ENCODE measurements around the gene DESI1. TPM values are rescaled to one million over a fixed set of nuclear protein-coding genes. Genes with fewer than 3 reads are reported as not detected.
A peak's percentile ranks its signal among the peaks of the same experiment; 100 is the strongest.
"Not testable (repeated sequence)": the region's sequence is repeated elsewhere in the genome, so short reads cannot be mapped to it uniquely, and the experiment has no call there.

Gene DESI1
- 10 to 100 TPM; 22.1 to 22.7 TPM for total RNA-seq
- long read RNA-seq, donor 1, partial matches to known transcripts: 0 of 2 reads
- long read RNA-seq, donor 1, other reads (novel, unspliced or antisense): 2 of 2 reads
- long read RNA-seq, donor 2, transcript DESI1-201 (6 exons, 3,833 nt): major isoform, 12 of 16 reads
- long read RNA-seq, donor 2, partial matches to known transcripts: 2 of 16 reads
- long read RNA-seq, donor 2, other reads (novel, unspliced or antisense): 2 of 16 reads

GRCh38 chr22:41620589-41621098 is at the start of gene DESI1:
Gene DESI1 (minus strand): TSS chr22:41621043. CDS start chr22:41620839, 204 bp downstream.
- intact Hi-C loops (cut with DNase I): no loop called here
- peak; percentile 87 for DNase-seq (ENCODE audit: low spot score)

GRCh38 chr22:41668971-41669911 is 48.4 kb upstream of the DESI1 start:
- intact Hi-C loops (cut with DNase I): no loop called here
- no peak for DNase-seq (ENCODE audit: low spot score)

- intact Hi-C loops (cut with DNase I): no loop called here
- DNase-seq (ENCODE audit: low spot score): no peak
Measured at GRCh38 chr22:41664951-41665350, 44.1 kb upstream of the DESI1 start.

DNA sequence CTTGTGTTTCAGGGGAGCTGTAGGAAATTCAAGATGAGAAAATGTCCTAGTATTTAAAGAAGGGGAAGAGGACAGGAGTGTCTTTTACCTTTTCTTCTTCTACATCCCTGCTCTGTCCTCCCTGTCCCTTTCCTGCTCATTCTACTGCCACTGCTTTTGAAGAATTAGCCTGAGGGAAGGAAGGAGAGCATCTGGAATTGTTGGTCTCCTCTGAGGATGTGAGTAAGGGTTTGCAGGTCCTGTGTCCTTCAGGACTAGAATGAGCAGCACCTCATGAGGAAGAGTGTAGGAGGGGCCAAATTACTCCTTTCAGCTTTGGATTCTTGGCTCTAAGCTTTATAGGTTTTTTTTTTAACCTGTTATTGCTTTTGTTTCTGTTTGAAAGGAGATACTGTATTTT is 43.6 kb upstream of the DESI1 start:
- intact Hi-C loops (cut with DNase I): no loop called here
- DNase-seq (ENCODE audit: low spot score): no peak

- intact Hi-C loops (cut with DNase I); DNase-seq (ENCODE audit: low spot score): not testable (repeated sequence)
Measured at GRCh38 chr22:41663594-41663993, 42.8 kb upstream of the DESI1 start.

DNA sequence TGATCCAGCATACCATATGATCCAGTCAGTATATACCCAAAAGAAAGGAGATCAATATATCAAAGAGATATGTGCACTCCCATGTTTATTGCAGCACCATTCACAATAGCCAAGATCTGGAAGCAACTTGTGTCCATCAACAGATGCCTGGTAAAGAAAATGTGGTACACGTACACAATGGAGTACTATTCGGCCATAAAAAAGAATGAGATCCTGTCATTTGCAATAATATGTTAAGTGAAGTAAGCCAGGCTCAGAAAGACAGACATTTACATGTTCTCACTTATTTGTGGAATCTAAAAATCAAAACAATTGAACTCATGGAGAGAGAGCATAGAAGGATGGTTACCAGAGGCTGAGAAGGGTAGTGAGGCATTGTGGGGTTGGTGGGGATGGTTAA is 40.9 kb upstream of the DESI1 start:
- intact Hi-C loops (cut with DNase I): no loop called here
- DNase-seq (ENCODE audit: low spot score): no peak

DNA sequence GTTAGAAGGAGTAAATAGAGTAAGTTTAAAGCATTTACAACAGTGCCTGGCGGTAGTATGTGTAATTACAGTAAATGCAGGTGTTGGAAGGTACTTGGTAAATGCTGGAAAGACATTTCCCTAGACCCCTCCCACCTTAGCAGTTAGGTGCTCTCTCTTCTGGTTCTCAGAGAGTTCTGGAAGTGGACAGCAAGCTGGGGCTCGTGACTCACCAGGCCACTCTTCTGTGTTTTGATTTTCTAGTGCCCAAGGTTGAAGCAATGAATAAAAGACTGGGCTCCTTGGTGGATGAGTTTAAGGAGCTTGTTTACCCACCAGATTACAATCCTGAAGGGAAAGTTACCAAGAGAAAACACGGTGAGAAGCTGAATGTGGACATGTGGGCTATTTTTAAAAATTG is 40.2 kb upstream of the DESI1 start:
- intact Hi-C loops (cut with DNase I): no loop called here
- no peak for DNase-seq (ENCODE audit: low spot score)

DNA sequence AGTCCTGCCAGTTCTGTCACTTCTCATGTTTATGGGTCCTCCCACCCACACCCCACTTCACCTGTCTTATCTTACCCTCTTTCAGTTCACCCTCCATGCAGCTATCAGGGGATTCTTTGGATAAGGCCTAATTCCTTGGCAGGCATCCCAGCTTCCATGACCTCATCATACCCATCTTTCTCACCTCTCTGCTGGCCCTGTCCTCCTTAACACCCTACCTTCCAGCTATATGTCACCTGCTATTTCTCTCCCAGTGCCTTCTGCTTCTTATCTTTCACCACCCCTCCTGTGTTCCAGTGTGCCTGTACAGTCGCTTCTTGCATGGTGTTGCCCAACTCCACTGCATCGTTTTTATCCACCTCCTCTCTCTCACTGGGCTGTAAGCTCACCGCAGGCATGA is 39.6 kb upstream of the DESI1 start:
- DNase-seq (ENCODE audit: low spot score): no peak
- intact Hi-C loops (cut with DNase I): no loop called here

GRCh38 chr22:41659941-41660340 is 39.1 kb upstream of the DESI1 start:
- intact Hi-C loops (cut with DNase I): no loop called here
- DNase-seq (ENCODE audit: low spot score): no peak

- intact Hi-C loops (cut with DNase I): no loop called here
- no peak for DNase-seq (ENCODE audit: low spot score)
Measured at GRCh38 chr22:41658869-41659268, 38.0 kb upstream of the DESI1 start.

DNA sequence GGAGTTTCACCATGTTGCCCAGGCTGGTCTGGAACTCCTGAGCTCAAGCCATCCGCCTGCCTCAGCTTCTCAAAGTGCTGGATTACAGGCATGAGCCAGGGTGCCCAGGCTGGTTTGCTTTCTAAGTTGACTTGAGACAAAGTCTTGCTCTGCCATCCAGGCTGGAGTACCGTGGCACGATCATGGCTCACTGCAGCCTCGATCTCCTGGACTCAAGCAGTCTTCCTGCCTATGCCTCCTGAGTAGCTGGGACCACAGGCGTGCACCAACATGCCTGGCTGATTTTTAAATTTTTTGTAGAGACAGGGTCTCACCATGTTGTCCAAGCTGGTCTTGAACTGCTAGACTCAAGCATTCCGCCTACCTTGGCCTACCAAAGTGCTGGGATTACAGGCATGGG is 36.9 kb upstream of the DESI1 start:
- DNase-seq (ENCODE audit: low spot score): no peak
- intact Hi-C loops (cut with DNase I): no loop called here

- DNase-seq (ENCODE audit: low spot score): no peak
- intact Hi-C loops (cut with DNase I): no loop called here
Measured at GRCh38 chr22:41656556-41656955, 35.7 kb upstream of the DESI1 start.

- intact Hi-C loops (cut with DNase I): no loop called here
- DNase-seq (ENCODE audit: low spot score): no peak
Measured at GRCh38 chr22:41654322-41654721, 33.5 kb upstream of the DESI1 start.

DNA sequence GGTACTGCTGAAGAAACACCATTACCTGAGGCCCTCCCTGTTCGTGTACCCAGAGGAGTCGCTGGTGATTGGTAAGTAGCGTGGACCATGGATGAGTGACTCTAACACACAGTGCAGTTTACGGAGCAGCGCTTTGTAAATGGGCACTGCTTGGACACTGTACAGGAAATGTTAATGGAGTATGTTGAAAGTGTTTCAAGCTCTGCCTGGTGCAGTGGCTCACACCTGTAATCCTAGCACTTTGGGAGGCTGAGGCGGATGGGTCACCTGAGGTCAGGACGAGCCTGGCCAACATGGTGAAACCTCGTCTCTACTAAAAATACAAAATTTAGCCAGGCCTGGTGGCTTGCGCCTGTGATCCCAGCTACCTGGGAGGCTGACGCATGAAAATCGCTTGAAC is 30.0 kb upstream of the DESI1 start:
- no peak for DNase-seq (ENCODE audit: low spot score)
- intact Hi-C loops (cut with DNase I): no loop called here

- no peak for DNase-seq (ENCODE audit: low spot score)
- intact Hi-C loops (cut with DNase I): no loop called here
Measured at GRCh38 chr22:41650229-41650628, 29.4 kb upstream of the DESI1 start.

- intact Hi-C loops (cut with DNase I): no loop called here
- DNase-seq (ENCODE audit: low spot score): no peak
Measured at GRCh38 chr22:41648432-41648831, 27.6 kb upstream of the DESI1 start.

DNA sequence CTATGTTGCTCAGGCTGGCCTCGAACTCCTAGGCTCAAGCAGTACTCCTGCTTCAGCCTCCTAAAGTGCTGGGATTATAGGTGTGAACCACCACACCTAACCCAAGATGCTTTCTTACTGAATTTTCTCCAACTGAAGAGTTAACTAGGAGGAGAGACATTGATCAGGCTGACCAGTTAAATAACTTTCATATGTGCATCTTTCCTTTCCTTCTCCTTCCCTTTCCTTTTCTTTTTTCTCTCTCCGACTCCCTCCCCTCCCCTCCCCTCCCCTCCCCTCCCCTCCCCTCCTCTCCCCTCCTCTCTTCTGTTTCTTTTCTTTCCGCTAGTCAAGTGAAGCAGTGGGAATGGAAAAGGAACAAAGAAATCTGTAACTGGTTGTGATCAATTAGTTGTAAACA is 26.9 kb upstream of the DESI1 start:
- intact Hi-C loops (cut with DNase I): no loop called here
- no peak for DNase-seq (ENCODE audit: low spot score)

DNA sequence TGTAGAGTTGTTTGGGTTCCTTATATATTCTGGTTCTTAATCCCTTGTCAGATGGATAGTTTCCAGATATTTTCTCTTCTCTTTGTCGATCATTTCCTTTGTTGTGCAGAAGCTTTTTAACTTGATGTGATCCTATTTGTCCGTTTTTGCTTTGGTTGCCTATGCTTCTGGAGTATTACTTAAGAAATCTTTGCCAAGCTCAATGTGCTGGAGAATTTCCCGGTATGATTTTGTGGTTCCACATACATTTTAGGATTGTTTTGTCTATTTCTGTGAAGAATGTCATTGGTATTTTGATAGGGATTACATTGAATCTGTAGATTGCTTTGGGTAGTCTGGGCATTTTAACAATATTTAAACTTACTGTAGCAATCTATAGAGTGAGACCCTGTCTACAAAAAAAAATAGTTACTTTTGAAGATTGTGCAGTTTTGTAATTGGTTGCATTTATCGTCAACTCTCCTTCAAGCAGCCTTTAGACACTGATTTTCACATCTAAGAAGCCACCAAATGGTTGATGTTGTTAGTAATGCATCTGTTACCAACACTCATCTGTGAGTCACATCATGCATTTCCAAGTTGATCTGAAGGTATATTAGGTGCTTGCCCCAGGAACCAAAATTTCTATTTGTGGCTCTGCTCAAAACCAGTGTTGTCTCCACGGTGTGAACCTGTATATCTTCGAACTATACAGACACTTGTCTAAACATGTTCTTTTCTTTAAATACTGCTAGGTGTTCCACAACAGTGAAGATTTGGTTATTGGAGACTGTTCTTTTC is 21.7 kb upstream of the DESI1 start:
- intact Hi-C loops (cut with DNase I): no loop called here
- no peak for DNase-seq (ENCODE audit: low spot score)

DNA sequence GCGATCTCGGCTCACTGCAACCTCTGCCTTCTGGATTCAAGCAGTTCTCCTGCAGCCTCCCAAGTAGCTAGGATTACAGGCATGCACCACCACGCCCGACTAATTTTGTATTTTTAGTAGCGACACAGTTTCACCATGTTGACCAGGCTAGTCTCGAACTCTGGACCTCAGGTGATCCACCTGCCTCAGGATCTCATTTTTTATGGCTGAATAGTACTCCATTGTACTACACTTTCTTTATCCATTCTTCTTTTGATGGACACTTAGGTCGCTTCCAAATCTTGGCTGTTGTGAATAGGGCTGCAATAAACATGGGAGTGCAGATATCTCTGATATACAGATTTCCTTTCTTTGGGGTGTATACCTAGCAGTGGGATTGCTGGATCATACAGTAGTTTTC is 21.0 kb upstream of the DESI1 start:
- DNase-seq (ENCODE audit: low spot score): no peak
- intact Hi-C loops (cut with DNase I): no loop called here

GRCh38 chr22:41638748-41639147 is 17.9 kb upstream of the DESI1 start:
- intact Hi-C loops (cut with DNase I): no loop called here
- DNase-seq (ENCODE audit: low spot score): no peak

Data from posterior vena cava (tissue), 2 donors.